ENCODE data around the gene RNF114.

The RNF114 gene

DNA sequence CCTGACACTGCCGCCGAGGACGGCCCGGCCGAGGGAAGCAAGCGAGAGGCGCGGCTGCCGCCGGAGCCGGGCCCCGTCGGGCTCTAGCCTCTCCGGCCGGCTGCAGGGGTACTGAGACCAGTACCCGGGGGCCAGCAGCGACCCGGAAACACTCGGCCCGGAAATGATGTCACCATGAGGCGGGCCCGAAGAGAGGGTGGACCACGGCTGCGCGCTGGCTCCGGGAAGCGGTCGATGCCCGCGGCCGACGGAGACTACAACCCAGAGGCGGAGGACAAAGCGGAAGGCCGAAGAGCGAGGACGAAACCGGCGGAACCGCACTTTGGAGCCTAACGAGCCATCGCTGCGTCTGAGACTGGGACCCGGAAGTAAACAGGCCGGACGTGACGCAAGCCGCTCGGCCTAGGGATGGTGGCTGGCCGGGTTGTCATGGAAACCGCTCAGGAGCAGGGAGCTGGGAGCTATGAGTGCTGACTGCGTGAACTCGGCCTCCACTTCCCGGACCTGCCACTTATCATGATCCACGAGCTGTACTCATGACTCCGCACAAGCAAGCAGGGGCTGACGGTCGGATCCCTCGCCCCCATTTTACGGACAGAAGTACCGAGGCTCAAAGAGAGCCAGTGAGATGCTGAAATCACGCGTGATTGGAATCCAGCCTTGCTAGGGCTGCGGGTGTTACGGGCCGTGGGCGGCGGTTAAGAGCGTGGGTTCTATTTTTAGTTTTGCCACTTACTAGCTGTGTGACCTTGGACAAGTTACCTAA, 20.6 kb upstream of the RNF114 start, which contains the start of gene SPATA2:
Gene SPATA2 (minus strand): TSS at position 150 of the 766 bp plus-strand sequence. CDS start 7,039 bp downstream, outside the sequence.
- TF ChIP-seq CTCF (IDR thresholded peaks at IDR 0.05) = no peak

GRCh38 chr20:49916146-49917002, 19.8 kb upstream of the RNF114 start:
- no peak for TF ChIP-seq CTCF (IDR thresholded peaks at IDR 0.05)

DNA sequence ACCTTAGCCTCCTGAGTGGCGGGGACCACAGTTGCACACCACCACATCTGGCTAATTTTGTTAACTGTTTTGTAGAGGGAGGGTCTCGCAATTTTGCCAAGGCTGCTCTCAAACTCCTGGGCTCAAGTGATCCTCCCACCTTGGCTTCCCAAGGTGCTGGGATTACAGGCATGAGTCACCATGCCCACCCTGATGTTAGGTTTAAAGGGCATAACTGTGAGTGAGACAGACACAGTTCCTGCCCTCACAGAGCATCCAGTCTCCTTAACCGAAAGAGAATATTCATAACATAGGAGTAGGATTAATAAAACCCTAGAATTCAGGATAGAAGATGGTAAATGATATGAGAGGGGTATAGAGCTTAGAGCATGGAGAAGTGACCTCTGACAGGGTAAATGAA, 17.8 kb upstream of the RNF114 start:
- TF ChIP-seq CTCF (IDR thresholded peaks at IDR 0.05) = no peak

DNA sequence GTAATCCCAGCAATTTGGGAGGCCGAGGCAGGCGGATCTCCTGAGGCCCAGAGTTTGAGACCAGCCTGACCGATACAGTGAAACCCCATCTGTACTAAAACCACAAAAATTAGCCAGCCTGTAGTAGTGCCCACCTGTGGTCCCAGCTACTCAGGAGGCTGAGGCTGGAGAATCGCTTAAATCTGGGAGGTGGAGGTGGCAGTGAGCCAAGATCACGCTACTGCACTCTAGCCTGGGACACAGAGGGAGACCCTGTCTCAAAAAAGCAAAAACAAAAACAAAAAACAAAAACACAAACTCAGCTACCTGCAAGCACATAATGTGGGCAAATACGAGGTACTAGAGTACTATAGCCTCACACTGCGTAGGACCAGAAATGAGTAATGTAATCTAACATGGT, 17.2 kb upstream of the RNF114 start:
- no peak for TF ChIP-seq CTCF (IDR thresholded peaks at IDR 0.05)

DNA sequence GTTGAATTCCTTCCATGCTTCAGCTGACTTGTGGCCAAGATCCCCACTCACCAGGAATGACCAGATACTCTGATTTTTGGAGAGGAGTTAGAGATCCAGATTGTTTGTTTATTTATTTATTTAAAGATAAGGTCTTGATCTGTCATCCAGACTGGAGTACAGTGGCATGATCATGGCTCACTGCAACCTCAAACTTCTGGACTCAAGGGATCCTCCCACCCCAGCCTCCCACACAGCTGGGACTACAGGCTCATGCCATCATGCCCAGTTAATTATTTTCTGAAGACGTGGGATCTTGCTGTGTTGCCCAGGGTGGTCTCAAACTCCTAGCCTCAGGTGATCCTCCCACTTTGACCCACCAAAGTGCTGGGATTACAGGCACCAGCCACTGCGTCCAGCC, 16.7 kb upstream of the RNF114 start:
- TF ChIP-seq CTCF (IDR thresholded peaks at IDR 0.05) = no peak

DNA sequence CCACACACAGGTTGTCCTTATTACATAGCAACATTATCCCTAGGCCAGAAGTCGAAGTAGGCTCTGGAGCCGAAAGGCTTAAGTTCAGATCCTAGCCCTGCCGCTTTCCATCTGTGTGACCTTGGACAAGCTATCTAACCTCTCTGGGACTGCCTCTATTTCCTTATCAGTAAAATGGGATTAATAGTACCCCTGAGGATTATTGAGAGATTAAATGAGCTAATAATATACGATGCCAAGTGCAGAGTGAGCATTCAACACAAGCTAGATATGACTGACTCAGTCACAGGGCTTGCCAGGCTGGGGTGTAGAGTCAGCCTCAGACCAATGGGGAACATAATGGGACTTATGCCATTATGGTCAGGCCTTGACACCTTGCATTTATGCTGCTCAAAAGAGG, 11.9 kb upstream of the RNF114 start:
- no peak for TF ChIP-seq CTCF (IDR thresholded peaks at IDR 0.05)

DNA sequence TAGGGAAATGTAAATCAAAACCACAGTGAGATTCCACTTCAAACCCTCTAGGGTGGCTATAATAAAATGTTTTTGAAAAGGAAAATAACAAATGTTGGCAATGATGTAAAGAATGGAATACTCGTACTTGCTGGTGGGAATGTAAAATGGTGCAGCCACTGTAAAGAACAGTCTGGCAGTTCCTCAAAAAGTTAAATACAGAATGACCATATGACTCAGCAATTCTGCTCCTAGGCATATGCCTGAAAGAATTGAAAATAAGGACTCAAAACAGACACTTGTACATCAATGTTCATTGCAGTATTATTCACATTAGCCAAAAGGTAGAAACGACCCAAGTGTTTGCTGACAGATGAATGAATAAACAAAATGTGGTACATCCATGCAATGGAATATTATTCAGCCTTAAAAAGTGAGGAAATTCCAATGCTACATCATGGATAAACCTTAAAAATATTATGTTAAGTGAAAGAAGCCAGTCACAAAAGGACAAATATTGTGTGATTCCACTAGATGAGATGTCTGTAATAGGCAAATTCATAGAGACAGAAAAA, 10.2 kb upstream of the RNF114 start:
- no peak for TF ChIP-seq CTCF (IDR thresholded peaks at IDR 0.05)
